Measurements from ENCODE around the gene HIGD1C. TPM values are rescaled to one million over a fixed set of nuclear protein-coding genes. Genes with fewer than 3 reads are reported as not detected.
"Not testable (repeated sequence)": the region's sequence is repeated elsewhere in the genome, so short reads cannot be mapped to it uniquely, and the experiment has no call there.

The HIGD1C gene
- total and polyA plus RNA-seq, 10 donors: not detected

DNA sequence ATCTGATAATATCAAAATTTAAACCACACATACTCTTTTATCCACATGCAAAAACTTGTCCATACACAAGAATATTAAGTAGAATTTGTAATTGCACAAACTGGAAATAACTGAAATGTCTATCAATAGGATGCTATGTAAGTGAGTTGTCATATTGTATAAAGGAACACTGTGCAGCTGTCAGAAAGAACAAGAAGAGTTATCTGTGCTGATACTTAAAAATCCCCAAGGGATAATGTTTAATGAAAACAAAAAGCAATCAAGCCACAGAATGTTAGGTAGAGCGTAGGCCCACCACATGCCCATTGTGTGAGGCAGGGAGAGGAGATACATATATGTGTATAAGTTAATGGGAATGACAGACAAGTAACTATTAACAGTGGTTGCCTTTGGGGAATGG, 25.9 kb upstream of the HIGD1C start:
- peak overlapping the region in 7 of 8 donors; percentile 30 to 95 (median 89) for H3K27ac ChIP-seq
- H3K36me3 ChIP-seq: peaks cover 0 to 34% (median 17%) of the 10 kb centered on the region in 6 donors
- H3K9me3 ChIP-seq: no peaks in the 10 kb centered on the region
- TF ChIP-seq, protein P1, sequence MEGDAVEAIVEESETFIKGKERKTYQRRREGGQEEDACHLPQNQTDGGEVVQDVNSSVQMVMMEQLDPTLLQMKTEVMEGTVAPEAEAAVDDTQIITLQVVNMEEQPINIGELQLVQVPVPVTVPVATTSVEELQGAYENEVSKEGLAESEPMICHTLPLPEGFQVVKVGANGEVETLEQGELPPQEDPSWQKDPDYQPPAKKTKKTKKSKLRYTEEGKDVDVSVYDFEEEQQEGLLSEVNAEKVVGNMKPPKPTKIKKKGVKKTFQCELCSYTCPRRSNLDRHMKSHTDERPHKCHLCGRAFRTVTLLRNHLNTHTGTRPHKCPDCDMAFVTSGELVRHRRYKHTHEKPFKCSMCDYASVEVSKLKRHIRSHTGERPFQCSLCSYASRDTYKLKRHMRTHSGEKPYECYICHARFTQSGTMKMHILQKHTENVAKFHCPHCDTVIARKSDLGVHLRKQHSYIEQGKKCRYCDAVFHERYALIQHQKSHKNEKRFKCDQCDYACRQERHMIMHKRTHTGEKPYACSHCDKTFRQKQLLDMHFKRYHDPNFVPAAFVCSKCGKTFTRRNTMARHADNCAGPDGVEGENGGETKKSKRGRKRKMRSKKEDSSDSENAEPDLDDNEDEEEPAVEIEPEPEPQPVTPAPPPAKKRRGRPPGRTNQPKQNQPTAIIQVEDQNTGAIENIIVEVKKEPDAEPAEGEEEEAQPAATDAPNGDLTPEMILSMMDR (IDR thresholded peaks at IDR 0.05 in 8 of 11, conservative IDR thresholded peaks at IDR 0.05 in 3 of 11): no peak
- TF ChIP-seq POLR2A (IDR thresholded peaks at IDR 0.05): no peak
- no peak for TF ChIP-seq POLR2AphosphoS5 (IDR thresholded peaks at IDR 0.05)
- 22 to 35% (median 26%) methylated on average over 1 of the region's 1 CpG for WGBS, 5 donors
- peak overlapping the region; percentile 66 to 92 (median 82) for H3K4me3 ChIP-seq
- H3K4me1 ChIP-seq: peaks cover 32 to 100% (median 59%) of the 10 kb centered on the region in 6 donors
- intact Hi-C loops (cut with DNase I; ENCODE audit: low total_unique reads): loop anchor here (10.0 kb wide), 2 partner anchors 58 to 162 kb away; partner anchors contain the start of gene ATF1
- H3K27me3 ChIP-seq (replicated peaks in 1 of 7): no peaks in the 10 kb centered on the region
- no peak for DNase-seq

DNA sequence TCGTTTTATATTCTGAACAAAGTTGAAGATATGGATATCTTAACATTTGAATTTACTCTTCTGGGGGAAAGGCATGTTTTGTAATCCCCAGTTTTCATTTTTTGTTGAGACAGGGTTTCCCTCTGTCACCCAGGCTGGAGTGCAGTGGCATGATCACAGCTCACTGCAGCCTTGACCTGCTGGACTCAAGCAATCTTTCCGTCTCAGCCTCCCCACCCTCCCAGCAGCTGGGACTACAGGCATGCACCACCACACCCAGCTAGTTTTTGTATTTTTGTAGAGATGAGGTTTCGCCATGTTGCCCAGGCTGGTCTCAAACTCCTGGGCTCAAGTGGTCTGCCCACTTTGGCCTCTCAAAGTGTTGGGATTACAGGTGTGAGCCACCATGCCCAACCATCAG, 25.4 kb upstream of the HIGD1C start:
- intact Hi-C loops (cut with DNase I; ENCODE audit: low total_unique reads): loop anchor here (10.0 kb wide), 2 partner anchors 58 to 162 kb away; partner anchors contain the start of gene ATF1
- H3K27ac ChIP-seq: peak overlapping the region in 7 of 8 donors; percentile 30 to 95 (median 89)
- peak in 1 of 3 donors; percentile 46 for TF ChIP-seq POLR2AphosphoS5 (IDR thresholded peaks at IDR 0.05)
- H3K9me3 ChIP-seq; DNase-seq; H3K27me3 ChIP-seq (replicated peaks in 1 of 7): not testable (repeated sequence)
- WGBS, 5 donors: 15 to 27% (median 23%) methylated on average over 3 of the region's 3 CpGs
- H3K4me1 ChIP-seq: peaks cover 32 to 100% (median 59%) of the 10 kb centered on the region in 6 donors
- H3K4me3 ChIP-seq: peak overlapping the region; percentile 66 to 92 (median 82)
- peaks cover 0 to 39% (median 21%) of the 10 kb centered on the region in 6 donors for H3K36me3 ChIP-seq

DNA sequence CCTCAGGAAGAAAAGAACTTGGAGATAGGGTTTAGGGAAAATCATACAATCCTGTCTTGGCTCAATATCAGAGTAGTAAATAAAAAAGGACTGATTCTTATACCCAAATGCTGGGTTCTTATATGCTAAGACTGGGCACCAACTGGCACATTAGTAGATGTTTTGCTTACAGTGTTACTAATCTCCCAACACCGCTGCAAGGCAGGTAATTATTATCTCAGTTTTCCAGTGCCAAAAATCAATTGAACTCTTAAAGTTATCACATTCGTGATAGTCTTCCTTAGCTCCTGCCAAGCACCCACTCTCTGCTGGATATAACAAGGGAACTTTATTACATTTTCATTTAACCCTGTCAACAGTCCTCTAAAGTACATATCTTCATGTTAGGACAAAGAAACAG, 25.0 kb upstream of the HIGD1C start:
- peaks cover 0 to 43% (median 23%) of the 10 kb centered on the region in 6 donors for H3K36me3 ChIP-seq
- intact Hi-C loops (cut with DNase I; ENCODE audit: low total_unique reads): loop anchor here (10.0 kb wide), 2 partner anchors 57 to 163 kb away; partner anchors contain the start of gene ATF1
- no peak for DNase-seq
- peak overlapping the region in 7 of 8 donors; percentile 30 to 95 (median 89) for H3K27ac ChIP-seq
- TF ChIP-seq POLR2AphosphoS5 (IDR thresholded peaks at IDR 0.05): no peak
- no peak for TF ChIP-seq POLR2A (IDR thresholded peaks at IDR 0.05)
- TF ChIP-seq, protein P1 (IDR thresholded peaks at IDR 0.05 in 8 of 11, conservative IDR thresholded peaks at IDR 0.05 in 3 of 11): no peak
- H3K4me1 ChIP-seq: peaks cover 28 to 100% (median 56%) of the 10 kb centered on the region in 6 donors
- H3K9me3 ChIP-seq: no peaks in the 10 kb centered on the region
- WGBS, 5 donors: 37 to 56% (median 40%) methylated on average over 2 of the region's 2 CpGs
- peak overlapping the region; percentile 66 to 92 (median 82) for H3K4me3 ChIP-seq
- H3K27me3 ChIP-seq (replicated peaks in 1 of 7): no peaks in the 10 kb centered on the region

DNA sequence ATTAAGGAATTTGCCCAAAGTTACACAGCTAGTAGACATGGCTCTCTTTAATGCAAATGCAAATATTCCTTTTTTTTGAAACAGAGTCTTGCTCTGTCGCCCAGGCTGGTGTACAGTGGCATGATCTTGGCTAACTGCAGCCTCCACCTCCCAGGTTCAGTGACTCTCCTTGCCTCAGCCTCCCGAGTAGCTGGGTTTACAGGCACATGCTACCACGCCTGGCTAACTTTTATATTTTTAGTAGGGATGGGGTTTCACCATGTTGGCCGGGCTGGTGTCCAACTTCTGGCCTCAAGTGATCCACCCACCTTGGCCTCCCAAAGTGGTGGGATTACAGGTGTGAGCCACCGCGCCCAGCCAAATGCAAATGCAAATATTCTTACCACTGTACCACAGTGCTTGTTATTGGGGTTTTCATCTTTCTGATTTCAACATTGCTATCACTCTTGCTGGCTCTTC, 24.5 kb upstream of the HIGD1C start:
- TF ChIP-seq POLR2AphosphoS5 (IDR thresholded peaks at IDR 0.05) (no peak), POLR2A (IDR thresholded peaks at IDR 0.05) (no peak)
- TF ChIP-seq, protein P1 (IDR thresholded peaks at IDR 0.05 in 8 of 11, conservative IDR thresholded peaks at IDR 0.05 in 3 of 11): no peak
- peaks cover 0 to 48% (median 23%) of the 10 kb centered on the region in 6 donors for H3K36me3 ChIP-seq
- intact Hi-C loops (cut with DNase I; ENCODE audit: low total_unique reads): loop anchor here (10.0 kb wide), 2 partner anchors 57 to 163 kb away; partner anchors contain the start of gene ATF1
- no peak for DNase-seq
- H3K27me3 ChIP-seq (replicated peaks in 1 of 7): no peaks in the 10 kb centered on the region
- WGBS, 5 donors: 60 to 67% (median 62%) methylated on average over 6 of the region's 6 CpGs
- H3K4me1 ChIP-seq: peaks cover 24 to 100% (median 55%) of the 10 kb centered on the region in 6 donors
- no peaks in the 10 kb centered on the region for H3K9me3 ChIP-seq
- peak overlapping the region in 7 of 8 donors; percentile 41 to 95 (median 89) for H3K27ac ChIP-seq
- peak overlapping the region; percentile 66 to 92 (median 82) for H3K4me3 ChIP-seq
